Measurements from ENCODE around the gene PSMD2. TPM values are rescaled to one million over a fixed set of nuclear protein-coding genes. Genes with fewer than 3 reads are reported as not detected.

PSMD2 gene
- total RNA-seq, 1 donor from 2014 or later = 232 TPM

DNA sequence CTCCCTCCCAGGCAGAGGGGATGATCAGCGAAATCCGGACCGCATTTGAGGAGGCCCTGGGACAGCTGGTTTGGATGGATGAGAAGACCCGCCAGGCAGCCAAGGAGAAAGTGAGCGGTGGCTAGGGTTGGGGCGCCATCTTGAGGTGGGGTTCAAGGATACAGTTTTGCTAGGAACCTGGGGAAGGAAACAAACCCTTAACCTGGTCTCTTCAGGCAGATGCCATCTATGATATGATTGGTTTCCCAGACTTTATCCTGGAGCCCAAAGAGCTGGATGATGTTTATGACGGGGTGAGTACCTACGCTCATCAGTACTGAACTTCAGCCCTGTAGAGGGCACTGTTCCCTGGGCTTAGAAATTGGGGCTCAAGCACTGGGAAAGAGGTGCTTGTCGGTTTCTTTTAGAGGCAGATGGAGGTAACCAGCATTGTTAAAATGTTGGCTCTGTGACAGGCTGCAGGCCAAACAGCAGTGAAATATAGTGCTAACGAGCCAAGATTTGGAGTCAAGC, 9.6 kb upstream of the PSMD2 start:
- TF ChIP-seq, protein P1, sequence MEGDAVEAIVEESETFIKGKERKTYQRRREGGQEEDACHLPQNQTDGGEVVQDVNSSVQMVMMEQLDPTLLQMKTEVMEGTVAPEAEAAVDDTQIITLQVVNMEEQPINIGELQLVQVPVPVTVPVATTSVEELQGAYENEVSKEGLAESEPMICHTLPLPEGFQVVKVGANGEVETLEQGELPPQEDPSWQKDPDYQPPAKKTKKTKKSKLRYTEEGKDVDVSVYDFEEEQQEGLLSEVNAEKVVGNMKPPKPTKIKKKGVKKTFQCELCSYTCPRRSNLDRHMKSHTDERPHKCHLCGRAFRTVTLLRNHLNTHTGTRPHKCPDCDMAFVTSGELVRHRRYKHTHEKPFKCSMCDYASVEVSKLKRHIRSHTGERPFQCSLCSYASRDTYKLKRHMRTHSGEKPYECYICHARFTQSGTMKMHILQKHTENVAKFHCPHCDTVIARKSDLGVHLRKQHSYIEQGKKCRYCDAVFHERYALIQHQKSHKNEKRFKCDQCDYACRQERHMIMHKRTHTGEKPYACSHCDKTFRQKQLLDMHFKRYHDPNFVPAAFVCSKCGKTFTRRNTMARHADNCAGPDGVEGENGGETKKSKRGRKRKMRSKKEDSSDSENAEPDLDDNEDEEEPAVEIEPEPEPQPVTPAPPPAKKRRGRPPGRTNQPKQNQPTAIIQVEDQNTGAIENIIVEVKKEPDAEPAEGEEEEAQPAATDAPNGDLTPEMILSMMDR (IDR thresholded peaks at IDR 0.05; ENCODE audit: unreplicated experiment) = peak; percentile 23
- Mint-ChIP-seq H3K36me3 (no peaks in the 10 kb centered on the region), H3K4me3 (no peak overlapping the region), H3K9me3 (no peaks in the 10 kb centered on the region), H3K27ac (no peak overlapping the region), H3K27me3 (ENCODE audit: low read depth) (peaks cover 46% of the 10 kb centered on the region), H3K4me1 (no peaks in the 10 kb centered on the region)
- no peak for DNase-seq (ENCODE audit: low spot score in 2 of 2, unreplicated experiment in 2 of 2)

DNA sequence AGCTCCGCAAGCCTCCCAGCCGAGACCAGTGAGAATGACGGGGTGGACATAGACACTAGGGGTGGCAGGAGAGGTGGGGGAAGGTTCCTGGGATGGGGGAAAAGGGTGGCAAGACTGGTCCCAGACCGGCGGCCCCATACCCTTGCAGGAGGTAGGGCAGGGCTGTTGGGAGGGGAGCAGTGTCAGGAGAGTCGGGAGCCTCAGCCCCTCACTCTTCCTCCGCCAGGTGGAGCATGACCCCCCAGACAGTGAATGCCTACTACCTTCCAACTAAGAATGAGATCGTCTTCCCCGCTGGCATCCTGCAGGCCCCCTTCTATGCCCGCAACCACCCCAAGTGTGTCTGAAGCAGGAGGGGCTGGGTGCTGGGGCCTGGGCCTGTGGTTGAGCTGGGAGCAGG, 8.7 kb upstream of the PSMD2 start:
- no peak for DNase-seq (ENCODE audit: low spot score in 2 of 2, unreplicated experiment in 2 of 2)
- H3K4me1 Mint-ChIP-seq = no peaks in the 10 kb centered on the region
- H3K27ac Mint-ChIP-seq = no peak overlapping the region
- H3K36me3 Mint-ChIP-seq = no peaks in the 10 kb centered on the region
- no peak overlapping the region for H3K4me3 Mint-ChIP-seq
- peaks cover 49% of the 10 kb centered on the region for H3K27me3 Mint-ChIP-seq (ENCODE audit: low read depth)
- H3K9me3 Mint-ChIP-seq = no peaks in the 10 kb centered on the region
- TF ChIP-seq, protein P1 (IDR thresholded peaks at IDR 0.05; ENCODE audit: unreplicated experiment) = no peak

DNA sequence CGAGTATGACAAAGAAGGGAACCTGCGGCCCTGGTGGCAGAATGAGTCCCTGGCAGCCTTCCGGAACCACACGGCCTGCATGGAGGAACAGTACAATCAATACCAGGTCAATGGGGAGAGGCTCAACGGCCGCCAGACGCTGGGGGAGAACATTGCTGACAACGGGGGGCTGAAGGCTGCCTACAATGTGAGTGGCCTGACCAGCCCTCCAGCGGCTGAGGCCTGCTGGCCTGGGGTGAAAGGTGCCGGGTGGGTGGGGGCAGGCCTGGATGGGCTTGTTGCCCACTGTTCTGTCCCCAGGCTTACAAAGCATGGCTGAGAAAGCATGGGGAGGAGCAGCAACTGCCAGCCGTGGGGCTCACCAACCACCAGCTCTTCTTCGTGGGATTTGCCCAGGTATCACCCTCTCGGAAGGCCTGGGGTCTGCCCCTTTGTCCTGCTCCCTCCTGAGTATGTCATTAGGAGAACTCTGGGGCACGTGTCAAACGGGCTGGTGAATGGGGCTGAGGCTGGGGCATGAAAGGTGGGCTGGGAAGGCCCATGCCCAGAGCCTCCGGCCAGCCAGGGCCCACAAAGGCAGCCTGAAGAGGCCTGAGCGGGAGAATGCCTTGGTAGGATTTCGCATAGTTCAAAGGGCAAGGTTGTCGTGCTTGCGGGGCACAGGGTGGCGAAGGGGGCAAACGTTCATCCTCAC, 7.8 kb upstream of the PSMD2 start:
- TF ChIP-seq, protein P1 (IDR thresholded peaks at IDR 0.05; ENCODE audit: unreplicated experiment) = no peak
- peaks cover 41% of the 10 kb centered on the region for H3K27me3 Mint-ChIP-seq (ENCODE audit: low read depth)
- no peaks in the 10 kb centered on the region for H3K9me3 Mint-ChIP-seq
- no peaks in the 10 kb centered on the region for H3K4me1 Mint-ChIP-seq
- no peaks in the 10 kb centered on the region for H3K36me3 Mint-ChIP-seq
- DNase-seq (ENCODE audit: low spot score in 2 of 2, unreplicated experiment in 2 of 2) = no peak
- H3K4me3 Mint-ChIP-seq = no peak overlapping the region
- no peak overlapping the region for H3K27ac Mint-ChIP-seq

DNA sequence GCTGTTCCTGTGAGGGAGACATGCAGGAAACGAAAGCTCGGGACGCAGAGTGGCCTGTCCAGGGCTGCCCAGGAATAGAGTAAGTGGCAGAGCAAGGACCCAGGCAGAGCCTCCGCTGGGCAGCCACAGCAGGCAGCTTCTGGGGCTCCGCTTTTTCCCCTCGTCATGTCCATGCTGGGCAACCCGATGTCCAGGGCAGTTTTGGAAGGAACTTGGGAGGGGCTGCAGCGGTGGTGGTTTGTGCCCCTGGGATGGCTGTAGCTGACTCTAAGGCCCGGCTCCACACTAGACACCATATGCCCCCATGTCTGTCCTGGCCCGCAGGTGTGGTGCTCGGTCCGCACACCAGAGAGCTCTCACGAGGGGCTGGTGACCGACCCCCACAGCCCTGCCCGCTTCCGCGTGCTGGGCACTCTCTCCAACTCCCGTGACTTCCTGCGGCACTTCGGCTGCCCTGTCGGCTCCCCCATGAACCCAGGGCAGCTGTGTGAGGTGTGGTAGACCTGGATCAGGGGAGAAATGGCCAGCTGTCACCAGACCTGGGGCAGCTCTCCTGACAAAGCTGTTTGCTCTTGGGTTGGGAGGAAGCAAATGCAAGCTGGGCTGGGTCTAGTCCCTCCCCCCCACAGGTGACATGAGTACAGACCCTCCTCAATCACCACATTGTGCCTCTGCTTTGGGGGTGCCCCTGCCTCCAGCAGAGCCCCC, 7.1 kb upstream of the PSMD2 start:
- Mint-ChIP-seq H3K36me3 (no peaks in the 10 kb centered on the region), H3K4me3 (no peak overlapping the region), H3K9me3 (no peaks in the 10 kb centered on the region), H3K27ac (no peak overlapping the region), H3K4me1 (no peaks in the 10 kb centered on the region), H3K27me3 (ENCODE audit: low read depth) (peaks cover 34% of the 10 kb centered on the region)
- TF ChIP-seq, protein P1 (IDR thresholded peaks at IDR 0.05; ENCODE audit: unreplicated experiment) = no peak
- DNase-seq (ENCODE audit: low spot score in 2 of 2, unreplicated experiment in 2 of 2) = no peak

DNA sequence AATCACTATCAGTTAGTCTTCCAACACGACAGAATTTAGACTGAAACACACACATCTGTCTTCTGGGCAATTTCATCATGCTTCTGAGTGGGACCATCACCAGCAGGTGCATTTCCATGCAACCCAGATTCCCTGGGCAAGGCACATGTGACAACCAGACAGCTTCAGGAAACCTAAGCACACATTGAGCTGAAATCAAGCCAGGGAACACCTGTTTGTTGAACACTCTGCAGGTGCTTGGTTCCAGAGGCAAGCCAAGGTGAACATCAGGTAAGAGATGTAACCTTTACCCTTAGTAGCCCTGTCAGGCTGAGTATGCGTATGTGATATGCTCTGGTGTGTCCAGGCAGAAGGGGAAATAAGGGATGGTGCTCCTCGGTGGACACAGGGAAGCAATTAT, 3.3 kb upstream of the PSMD2 start:
- H3K27ac Mint-ChIP-seq = no peak overlapping the region
- DNase-seq (ENCODE audit: low spot score in 2 of 2, unreplicated experiment in 2 of 2) = no peak
- H3K27me3 Mint-ChIP-seq (ENCODE audit: low read depth) = peaks cover 13% of the 10 kb centered on the region
- TF ChIP-seq, protein P1 (IDR thresholded peaks at IDR 0.05; ENCODE audit: unreplicated experiment) = no peak
- H3K9me3 Mint-ChIP-seq = no peaks in the 10 kb centered on the region
- peaks cover 13% of the 10 kb centered on the region for H3K4me1 Mint-ChIP-seq
- H3K4me3 Mint-ChIP-seq = no peak overlapping the region
- H3K36me3 Mint-ChIP-seq = peaks cover 2% of the 10 kb centered on the region

Measured in mesothelial cell of epicardium (in vitro differentiated cells).